GM19372 (cell line): Measurements from ENCODE around the gene TRPV6.

Experiments used
- ATAC-seq: cut with Tn5 transposase; IDR thresholded peaks from one replicate; pipeline ENCODE4 v1.9.1; 2021; ENCODE audit warnings: mild to moderate bottlenecking, low read depth, moderate library complexity; ENCODE audit not compliant: unreplicated experiment

TRPV6 gene

GRCh38 chr7:142885311-142886230, at the start of gene TRPV6:
Gene TRPV6, minus strand, starts transcription at chr7:142885745.
- no peak for ATAC-seq

GRCh38 chr7:142934056-142934455, 48.5 kb upstream of the TRPV6 start:
- no peak for ATAC-seq

DNA sequence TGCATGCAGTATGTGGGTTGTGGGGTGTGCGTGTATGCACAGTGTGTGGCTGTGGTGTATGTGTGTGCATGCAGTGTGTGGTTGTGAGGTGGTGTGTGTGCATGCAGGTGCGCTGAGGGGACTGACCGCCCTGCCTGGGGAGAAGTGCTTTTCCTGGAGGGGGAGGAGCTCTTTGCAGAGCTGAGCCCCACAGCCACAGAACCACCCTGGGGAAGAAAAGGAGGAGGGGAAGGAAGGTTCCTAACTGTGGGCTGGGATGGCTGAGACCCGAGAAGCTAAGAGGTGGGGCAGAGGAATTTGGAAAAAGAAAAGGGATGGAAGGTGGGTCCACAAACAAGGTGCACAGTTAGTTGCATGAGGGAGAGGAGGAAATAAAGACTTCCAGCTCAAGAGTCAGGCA, 48.1 kb upstream of the TRPV6 start, which contains the start of gene TRPV5:
Gene TRPV5, minus strand, starts transcription at position 123 of the 400 bp plus-strand sequence. CDS start 287 bp downstream, outside the sequence.
- ATAC-seq, result no peak

DNA sequence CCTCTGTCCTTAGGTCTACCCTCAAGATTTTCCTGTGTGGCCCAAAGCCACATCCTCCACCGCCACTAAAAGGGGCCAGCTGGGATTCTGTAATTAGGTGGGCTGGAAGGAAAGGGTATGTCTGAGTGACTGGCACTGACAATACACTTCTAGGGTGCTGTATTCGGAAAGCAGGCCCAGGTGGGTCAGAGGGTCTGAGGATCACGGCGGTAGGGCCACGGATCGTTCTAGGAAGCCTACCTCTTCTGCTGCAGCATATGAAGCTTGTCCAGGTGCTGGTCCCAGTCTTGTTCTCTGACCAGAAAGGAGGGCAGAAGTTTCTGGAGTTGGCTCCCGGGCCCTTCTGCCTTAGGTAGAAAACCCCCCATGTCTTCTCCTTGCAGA, 47.5 kb upstream of the TRPV6 start:
- ATAC-seq, result no peak

GRCh38 chr7:142932386-142933091, 47.0 kb upstream of the TRPV6 start:
- no peak for ATAC-seq

DNA sequence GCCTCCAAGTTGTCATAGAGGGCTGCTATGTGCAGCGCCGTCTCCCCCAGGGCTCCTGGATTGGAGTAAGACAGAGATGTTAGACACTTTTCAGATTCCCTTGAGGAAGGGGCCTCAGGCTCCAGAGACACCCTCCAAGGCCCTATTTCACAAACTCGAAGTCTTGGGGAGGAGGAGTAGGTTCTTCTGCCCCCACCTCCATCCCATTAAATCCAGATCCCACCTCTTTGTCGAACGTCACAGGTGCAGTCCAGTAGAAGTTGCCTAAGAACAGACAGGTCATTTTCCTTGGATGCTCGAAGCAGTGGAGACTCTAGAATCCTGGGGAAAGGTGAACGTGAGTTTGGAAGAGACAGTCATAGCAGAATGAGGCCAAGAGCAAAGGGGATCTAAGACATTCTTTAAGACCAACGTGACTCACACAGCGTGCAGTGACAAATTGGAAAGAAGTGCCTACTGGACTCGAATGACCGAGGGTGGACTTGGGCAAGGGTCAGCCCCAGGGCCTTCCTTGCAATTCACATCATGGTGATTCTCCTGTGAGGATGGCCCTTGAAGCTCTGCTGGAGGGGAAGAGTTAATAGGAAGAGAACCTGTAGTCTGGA, 44.7 kb upstream of the TRPV6 start:
- ATAC-seq, result no peak

DNA sequence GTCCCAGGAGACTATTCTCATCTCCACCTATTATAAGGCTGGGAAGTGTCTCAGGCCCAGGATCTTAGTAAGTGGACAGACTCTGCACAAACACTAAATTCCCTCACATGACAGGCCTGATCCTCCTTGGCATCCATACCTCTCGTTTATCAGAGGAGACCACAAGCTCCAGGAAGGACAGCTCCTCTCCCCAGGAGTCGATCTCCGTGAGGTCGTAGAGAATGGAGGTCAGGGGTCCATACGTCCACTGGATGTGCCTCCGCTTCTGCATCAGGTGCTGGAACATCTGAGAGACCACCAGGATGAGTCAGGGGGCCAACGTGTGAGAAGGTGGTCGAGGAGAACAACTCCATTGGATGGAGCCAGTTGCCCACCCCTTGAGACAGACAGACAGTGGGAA, 42.4 kb upstream of the TRPV6 start:
- ATAC-seq, result no peak

DNA sequence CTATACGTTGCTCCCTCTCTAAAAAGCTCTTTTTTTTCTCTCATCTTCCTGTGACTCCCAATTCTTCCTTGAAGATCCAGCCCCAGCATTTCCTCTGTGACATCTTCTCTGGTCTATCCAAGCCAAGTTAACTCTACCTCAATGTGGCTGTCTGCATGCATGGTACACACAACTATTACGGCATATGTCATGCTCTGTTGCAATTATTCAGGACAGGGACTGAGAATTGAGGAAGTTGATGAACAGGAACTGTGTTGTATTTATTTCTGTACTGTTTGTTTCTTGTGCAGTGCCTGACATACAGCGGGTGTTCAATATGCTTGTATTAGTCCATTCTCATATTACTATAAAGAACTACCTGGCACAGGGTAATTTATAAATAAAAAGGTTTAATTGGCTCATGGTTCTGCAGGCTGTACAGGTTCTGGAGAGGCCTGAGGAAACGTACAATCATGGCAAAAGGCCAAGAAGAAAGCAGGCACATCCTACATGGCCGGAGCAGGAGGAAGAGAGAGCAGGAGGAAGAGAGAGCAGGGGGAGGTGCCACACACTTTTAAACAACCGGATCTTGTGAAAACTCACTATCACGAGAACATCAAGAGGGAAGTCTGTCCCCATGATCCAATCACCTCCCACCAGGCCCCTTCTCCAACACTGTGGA, 41.7 kb upstream of the TRPV6 start:
- ATAC-seq, result no peak

DNA sequence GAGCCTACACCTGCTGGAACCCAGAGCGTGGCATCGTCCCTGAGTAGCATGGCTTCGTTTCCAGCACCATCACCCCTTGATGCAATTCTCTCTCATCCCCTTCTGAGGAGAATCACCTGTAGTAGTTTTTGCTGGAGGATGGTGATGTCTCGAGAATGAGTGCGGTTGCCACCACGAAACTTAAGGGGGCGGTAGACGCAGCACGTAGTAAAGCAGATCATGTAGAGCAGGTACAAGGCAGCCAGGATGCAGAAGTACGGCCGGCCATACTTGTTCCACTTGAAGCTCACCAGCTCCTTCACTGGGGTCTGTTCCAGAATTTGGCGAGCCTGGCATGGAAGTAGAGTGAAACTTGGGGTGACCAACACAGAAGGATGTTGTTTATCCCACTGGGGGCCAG, 39.9 kb upstream of the TRPV6 start:
- ATAC-seq, result no peak

DNA sequence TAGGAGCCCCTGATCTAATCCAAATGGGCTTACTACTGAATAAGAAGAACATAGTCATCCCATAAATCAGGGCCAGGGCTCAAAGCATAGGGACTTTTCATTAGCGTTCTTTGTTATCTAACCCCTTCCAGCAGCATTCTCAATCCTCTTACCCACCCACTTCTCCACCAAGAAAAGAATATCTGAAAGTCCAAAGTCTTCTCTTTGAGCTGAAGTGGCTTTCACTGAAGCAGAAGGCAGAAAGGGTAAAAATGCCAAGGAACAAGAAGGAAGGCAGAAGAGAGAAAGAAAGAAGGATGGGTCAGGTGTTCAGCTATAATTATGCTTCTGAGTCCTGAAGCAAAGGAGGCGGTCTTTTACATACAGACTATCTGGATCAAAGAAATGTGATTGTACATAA, 37.8 kb upstream of the TRPV6 start:
- ATAC-seq, result no peak

GRCh38 chr7:142919656-142920055, 34.1 kb upstream of the TRPV6 start:
- no peak for ATAC-seq

DNA sequence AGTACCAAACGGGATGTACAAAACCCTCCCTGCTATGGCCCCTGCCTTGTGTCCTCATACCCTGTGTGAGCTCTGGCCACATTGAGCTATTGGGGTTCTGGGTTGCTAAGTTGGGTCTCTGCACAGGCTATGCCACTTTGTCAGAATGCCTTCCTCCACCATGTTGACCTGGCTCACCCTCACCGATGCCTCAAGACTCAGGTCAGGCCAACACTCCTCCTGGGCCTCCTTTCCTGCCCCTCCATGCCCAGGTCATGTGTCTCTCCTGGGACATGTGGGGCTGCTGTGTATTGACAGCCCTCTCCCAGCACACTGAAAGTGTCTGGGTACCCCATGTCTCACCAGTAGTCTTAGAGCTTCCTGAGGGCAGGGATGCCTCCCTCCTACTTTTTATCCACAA, 33.4 kb upstream of the TRPV6 start:
- no peak for ATAC-seq

DNA sequence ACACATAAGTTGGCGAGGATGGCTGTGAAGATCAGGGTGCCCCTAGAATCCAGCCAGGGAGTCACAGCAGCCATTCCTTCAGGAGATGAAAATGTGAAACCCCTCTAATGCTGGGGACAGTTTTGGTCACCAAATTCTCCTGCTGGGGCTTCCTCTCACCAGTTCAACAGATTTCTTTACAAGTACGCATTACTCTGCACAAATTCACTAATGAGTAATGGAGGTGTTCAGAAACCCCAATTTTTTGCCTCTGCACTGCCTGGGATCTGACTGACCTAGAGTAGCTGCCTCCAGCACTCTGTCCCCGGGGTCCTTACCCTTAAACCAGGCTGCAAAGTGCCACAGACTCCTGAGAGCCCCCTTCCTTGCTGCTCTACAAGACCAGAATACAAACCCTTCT, 31.9 kb upstream of the TRPV6 start:
- ATAC-seq, result no peak

DNA sequence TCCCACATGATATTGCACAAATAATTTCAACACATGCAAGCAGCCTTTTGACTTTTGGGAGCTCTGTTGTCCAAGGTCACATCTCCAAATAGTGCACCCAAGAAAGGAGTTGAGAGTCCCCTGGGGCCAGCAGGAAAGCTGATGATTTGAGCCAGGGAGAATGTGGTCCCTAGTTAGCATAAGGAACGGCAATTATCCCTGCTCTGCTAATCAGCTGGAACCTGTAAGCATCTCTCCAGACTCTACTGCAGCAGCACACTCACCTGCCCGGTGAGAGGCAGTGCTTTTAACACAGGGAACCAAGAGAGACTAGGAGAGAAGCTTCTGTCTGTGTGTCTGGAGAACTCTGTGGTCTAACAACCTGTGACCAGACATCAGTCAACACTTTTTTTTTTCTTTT, 31.0 kb upstream of the TRPV6 start:
- ATAC-seq, result no peak

GRCh38 chr7:142915315-142915714, 29.8 kb upstream of the TRPV6 start:
- no peak for ATAC-seq

DNA sequence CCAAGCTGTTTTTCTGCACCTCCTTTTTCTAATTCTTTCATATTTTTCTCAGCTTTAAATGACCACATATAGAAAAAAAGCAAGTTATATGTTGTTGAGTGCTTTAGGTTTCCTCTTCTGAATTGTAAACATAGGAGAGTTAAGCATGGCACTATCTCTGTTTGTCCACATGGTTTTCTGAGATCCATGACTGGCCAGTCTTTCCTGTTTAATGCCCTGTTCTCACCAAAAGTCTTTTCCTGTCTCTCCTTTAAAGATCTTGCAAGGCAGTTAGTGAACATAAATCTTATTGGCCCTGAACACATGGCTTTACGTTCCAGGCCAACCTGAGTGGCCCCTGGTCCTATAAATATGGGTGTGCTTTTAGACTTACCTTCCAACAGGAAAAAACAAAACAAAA, 28.6 kb upstream of the TRPV6 start:
- ATAC-seq, result no peak

DNA sequence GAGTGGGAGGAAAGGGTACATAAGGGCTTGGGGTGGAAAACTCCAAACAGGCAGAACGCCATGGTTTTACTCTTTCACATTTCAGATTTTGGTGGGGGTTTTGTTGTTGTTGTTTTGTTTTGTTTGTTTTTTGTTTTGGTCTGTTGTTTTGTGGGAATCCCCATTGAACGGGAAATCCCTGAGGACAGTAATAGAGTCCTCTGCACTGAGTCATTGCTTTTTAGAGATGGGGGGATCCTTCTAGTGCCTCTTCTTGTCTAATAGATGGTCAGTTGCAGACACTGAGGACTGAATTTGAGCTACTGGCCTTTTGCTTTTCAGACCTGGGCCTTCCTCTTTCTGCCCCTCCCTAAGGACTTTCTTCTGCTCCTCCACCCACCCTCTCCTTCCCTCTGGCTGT, 28.0 kb upstream of the TRPV6 start:
- ATAC-seq, result no peak

- no peak for ATAC-seq
These were observed 27.5 kb upstream of the TRPV6 start for GRCh38 chr7:142913051-142913450.

DNA sequence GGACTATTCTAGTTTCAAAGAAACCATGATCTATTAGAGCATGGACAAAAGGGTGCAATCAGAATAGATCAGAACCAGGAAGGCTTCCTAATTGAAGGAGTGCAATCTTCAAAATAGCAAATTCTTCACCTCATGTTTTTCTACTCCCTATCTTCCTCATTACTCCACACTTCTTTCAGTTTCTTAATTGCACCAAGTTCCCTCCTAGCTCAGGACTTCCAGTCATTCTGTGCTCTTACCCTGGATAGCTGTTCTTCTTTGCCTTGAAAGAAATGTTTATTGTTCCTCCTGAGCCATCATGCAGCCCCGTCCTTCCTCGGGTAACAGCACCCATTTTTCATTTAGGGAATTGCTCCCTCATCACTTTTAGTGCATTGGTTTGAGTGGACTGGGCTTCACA, 24.9 kb upstream of the TRPV6 start:
- ATAC-seq, result no peak

DNA sequence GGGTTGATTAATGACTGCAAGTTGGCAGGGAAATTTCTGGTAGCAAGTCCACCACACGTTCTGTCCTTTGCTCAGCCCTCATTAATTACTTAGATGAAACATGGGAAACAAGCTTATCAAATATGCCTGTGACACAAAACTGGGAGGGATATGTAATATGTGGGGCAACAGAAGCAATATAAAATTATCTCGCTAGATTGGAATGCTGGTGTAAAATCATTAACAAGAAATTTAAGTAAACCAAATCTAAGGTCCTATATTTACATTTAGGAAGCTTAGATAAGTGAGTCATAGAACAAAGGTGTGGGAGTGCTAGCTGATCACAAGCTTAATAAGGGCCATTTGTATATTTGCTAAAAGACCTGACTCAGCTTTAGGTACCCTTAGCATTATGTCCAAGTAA, 24.5 kb upstream of the TRPV6 start:
- no peak for ATAC-seq
